Fibroblast of lung (primary cell): ENCODE data around the gene ZBTB49.

Source experiments
- CTCF ChIP-seq, 2 donors: IDR thresholded peaks in 1 of 2; conservative IDR thresholded peaks in 1 of 2; 1 replicate in 1 of 2; 2 replicates in 1 of 2; pipeline ENCODE4 v1.5.1; 2011 to 2012; ENCODE audit warnings: low read length in 2 of 2, control low read depth in 1 of 2, inconsistent platforms in 1 of 2, low read depth in 1 of 2, mild to moderate bottlenecking in 1 of 2
- EZH2 ChIP-seq: IDR thresholded peaks from 2 replicates; pipeline ENCODE4 v1.5.1; 2012; ENCODE audit warnings: low read length, control low read depth, mild to moderate bottlenecking; ENCODE audit errors: missing control alignments

DNA sequence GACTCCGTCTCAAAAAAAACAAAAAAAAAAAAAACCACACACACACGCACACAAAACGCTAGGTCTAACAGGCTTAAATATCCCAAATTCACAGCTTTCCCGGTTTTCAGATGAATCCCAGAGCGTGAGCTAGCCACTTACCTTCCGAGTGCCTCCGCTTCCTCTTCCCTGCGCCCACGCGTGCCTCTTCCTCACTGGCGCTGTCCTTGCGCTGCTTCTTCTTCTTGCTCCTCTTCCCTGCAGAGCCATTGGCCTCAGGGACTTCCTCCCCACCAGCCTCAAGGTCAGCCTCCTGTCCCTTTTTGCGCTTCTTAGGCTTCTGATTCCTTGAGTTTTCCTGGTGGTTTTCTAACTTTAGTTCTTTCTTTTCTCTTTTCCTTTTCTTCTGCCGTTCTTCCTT, 15.8 kb upstream of the ZBTB49 start:
- TF ChIP-seq CTCF (conservative IDR thresholded peaks at IDR 0.05 in 1 of 2, IDR thresholded peaks at IDR 0.05 in 1 of 2; ENCODE audit: low read depth in 1 of 2, low read length in 2 of 2) (no peak), EZH2 (no peak)
